ENCODE measurements around the gene KRTAP2-2. TPM values are rescaled to one million over a fixed set of nuclear protein-coding genes. Genes with fewer than 3 reads are reported as not detected.
"Not testable (repeated sequence)": the region's sequence is repeated elsewhere in the genome, so short reads cannot be mapped to it uniquely, and the experiment has no call there.

KRTAP2-2 gene
- total and polyA plus RNA-seq, 2 donors, result not detected

- H3K4me3 ChIP-seq (ENCODE audit: low read depth, low read length); H3K4me1 ChIP-seq (ENCODE audit: insufficient read depth); H3K27ac ChIP-seq (ENCODE audit: low read depth); DNase-seq (ENCODE audit: extremely low spot score); H3K36me3 ChIP-seq (ENCODE audit: insufficient read depth): not testable (repeated sequence)
- 81% methylated on average over 9 of the region's 9 CpGs for WGBS
These were observed 474 bp downstream of the KRTAP2-2 start for GRCh38 chr17:41054556-41054955.

GRCh38 chr17:41054025-41054424 lies 1.0 kb downstream of the KRTAP2-2 start:
- Histone ChIP-seq H3K27ac (ENCODE audit: low read depth) (no peak overlapping the region), H3K36me3 (ENCODE audit: insufficient read depth) (no peaks in the 10 kb centered on the region), H3K4me3 (ENCODE audit: low read depth, low read length) (no peak overlapping the region), H3K4me1 (ENCODE audit: insufficient read depth) (no peaks in the 10 kb centered on the region)
- whole genome bisulfite sequencing, result 88% methylated on average over 4 of the region's 4 CpGs
- no peak for DNase-seq (ENCODE audit: extremely low spot score)

- Histone ChIP-seq H3K27ac (ENCODE audit: low read depth) (no peak overlapping the region), H3K4me3 (ENCODE audit: low read depth, low read length) (no peak overlapping the region), H3K36me3 (ENCODE audit: insufficient read depth) (no peaks in the 10 kb centered on the region), H3K4me1 (ENCODE audit: insufficient read depth) (no peaks in the 10 kb centered on the region)
- DNase-seq (ENCODE audit: extremely low spot score), result no peak
These were observed 2.5 kb downstream of the KRTAP2-2 start for GRCh38 chr17:41052566-41052965.

- DNase-seq (ENCODE audit: extremely low spot score), result no peak
- WGBS, result 49% methylated on average over 2 of the region's 2 CpGs
These were observed 5.9 kb downstream of the KRTAP2-2 start for GRCh38 chr17:41049110-41049509.

GRCh38 chr17:41048441-41048840 lies 6.6 kb downstream of the KRTAP2-2 start:
- no peaks in the 10 kb centered on the region for H3K4me1 ChIP-seq (ENCODE audit: insufficient read depth)
- no peak overlapping the region for H3K4me3 ChIP-seq (ENCODE audit: low read depth, low read length)
- H3K27ac ChIP-seq (ENCODE audit: low read depth), result no peak overlapping the region
- H3K36me3 ChIP-seq (ENCODE audit: insufficient read depth), result no peaks in the 10 kb centered on the region
- 52% methylated on average over 7 of the region's 7 CpGs for WGBS
- no peak for DNase-seq (ENCODE audit: extremely low spot score)

More at GRCh38 chr17:41049110-41049509, 5.9 kb downstream of the KRTAP2-2 start:
- H3K4me3 ChIP-seq (ENCODE audit: low read depth, low read length), result no peak overlapping the region
- no peaks in the 10 kb centered on the region for H3K4me1 ChIP-seq (ENCODE audit: insufficient read depth)
- no peaks in the 10 kb centered on the region for H3K36me3 ChIP-seq (ENCODE audit: insufficient read depth)
- no peak overlapping the region for H3K27ac ChIP-seq (ENCODE audit: low read depth)

- not testable (repeated sequence) for H3K36me3 ChIP-seq (ENCODE audit: insufficient read depth); H3K4me1 ChIP-seq (ENCODE audit: insufficient read depth); H3K4me3 ChIP-seq (ENCODE audit: low read depth, low read length); H3K27ac ChIP-seq (ENCODE audit: low read depth); DNase-seq (ENCODE audit: extremely low spot score)
- 53% methylated on average over 10 of the region's 33 CpGs for WGBS
These were observed 8.1 kb downstream of the KRTAP2-2 start, which contains the start of gene KRTAP2-1 for GRCh38 chr17:41046735-41047465. Gene KRTAP2-1, minus strand, starts transcription at chr17:41047316. Its CDS starts 49 bp downstream, at chr17:41047267.

GRCh38 chr17:41042953-41043352 lies 12.1 kb downstream of the KRTAP2-2 start:
- Histone ChIP-seq H3K36me3 (ENCODE audit: insufficient read depth) (no peaks in the 10 kb centered on the region), H3K4me3 (ENCODE audit: low read depth, low read length) (no peak overlapping the region), H3K4me1 (ENCODE audit: insufficient read depth) (no peaks in the 10 kb centered on the region), H3K27ac (ENCODE audit: low read depth) (no peak overlapping the region)
- 97% methylated on average over 1 of the region's 1 CpG for WGBS
- DNase-seq (ENCODE audit: extremely low spot score), result no peak

GRCh38 chr17:41040783-41041571 lies 14.1 kb downstream of the KRTAP2-2 start, which contains the start of gene KRTAP1-1:
Gene KRTAP1-1, minus strand, starts transcription at chr17:41041450. Its CDS starts 53 bp downstream, at chr17:41041397.
- not testable (repeated sequence) for H3K36me3 ChIP-seq (ENCODE audit: insufficient read depth); DNase-seq (ENCODE audit: extremely low spot score); H3K4me1 ChIP-seq (ENCODE audit: insufficient read depth); H3K27ac ChIP-seq (ENCODE audit: low read depth); H3K4me3 ChIP-seq (ENCODE audit: low read depth, low read length)
- 74% methylated on average over 14 of the region's 14 CpGs for WGBS

GRCh38 chr17:41037853-41038350 lies 17.1 kb downstream of the KRTAP2-2 start:
- Histone ChIP-seq H3K36me3 (ENCODE audit: insufficient read depth) (no peaks in the 10 kb centered on the region), H3K4me1 (ENCODE audit: insufficient read depth) (no peaks in the 10 kb centered on the region), H3K27ac (ENCODE audit: low read depth) (no peak overlapping the region), H3K4me3 (ENCODE audit: low read depth, low read length) (no peak overlapping the region)
- WGBS, result 75% methylated on average over 2 of the region's 2 CpGs
- DNase-seq (ENCODE audit: extremely low spot score), result no peak

GRCh38 chr17:41034346-41034935 lies 20.6 kb downstream of the KRTAP2-2 start, which contains the start of gene KRTAP1-3:
Gene KRTAP1-3, minus strand, starts transcription at chr17:41034874. Its CDS starts 53 bp downstream, at chr17:41034821.
- not testable (repeated sequence) for H3K27ac ChIP-seq (ENCODE audit: low read depth); H3K4me3 ChIP-seq (ENCODE audit: low read depth, low read length); DNase-seq (ENCODE audit: extremely low spot score); H3K36me3 ChIP-seq (ENCODE audit: insufficient read depth); H3K4me1 ChIP-seq (ENCODE audit: insufficient read depth)
- 88% methylated on average over 10 of the region's 10 CpGs for WGBS

- no peak within 1 kb of the TSS for H3K27ac ChIP-seq (ENCODE audit: low read depth)
- no peaks in the 10 kb centered on the region for H3K36me3 ChIP-seq (ENCODE audit: insufficient read depth)
- DNase-seq (ENCODE audit: extremely low spot score), result no peak
- H3K4me3 ChIP-seq (ENCODE audit: low read depth, low read length), result no peak within 1 kb of the TSS
- 90% methylated on average over 12 of the region's 12 CpGs for WGBS
- H3K4me1 ChIP-seq (ENCODE audit: insufficient read depth), result no peaks in the 10 kb centered on the region
These were observed 25.3 kb downstream of the KRTAP2-2 start, which contains the start of gene KRTAP1-4 for GRCh38 chr17:41029633-41030245. Gene KRTAP1-4, minus strand, starts transcription at chr17:41030195. Its CDS starts 117 bp downstream, at chr17:41030078.

- Histone ChIP-seq H3K36me3 (ENCODE audit: insufficient read depth) (no peaks in the 10 kb centered on the region), H3K27ac (ENCODE audit: low read depth) (no peak within 1 kb of the TSS), H3K4me3 (ENCODE audit: low read depth, low read length) (no peak within 1 kb of the TSS), H3K4me1 (ENCODE audit: insufficient read depth) (no peaks in the 10 kb centered on the region)
- no peak for DNase-seq (ENCODE audit: extremely low spot score)
- WGBS, result 67% methylated on average over 9 of the region's 9 CpGs
These were observed 28.1 kb downstream of the KRTAP2-2 start, which contains the start of gene KRTAP1-5 for GRCh38 chr17:41026715-41027471. Gene KRTAP1-5, minus strand, starts transcription at chr17:41027208. Its CDS starts 53 bp downstream, at chr17:41027155.
